Panc1 (cell line): ENCODE results near the gene MAD1L1. TPM values are rescaled to one million over a fixed set of nuclear protein-coding genes. Genes with fewer than 3 reads are reported as not detected.

Experiments
- ATAC-seq: fragments of 200-7000 bp; cut with Tn5 transposase; 2 replicates; pipeline ENCODE4 v1.9.1; 2020; ENCODE audit warnings: mild to moderate bottlenecking, moderate library complexity
- BruUV-seq: library from RNA; stranded (reverse); fragments of 400-500 nt; replicated peaks from 2 replicates; lab custom pipeline; 2021; lab: Mats Ljungman, UMichigan
- CTCF ChIA-PET: fragments of 300-600 bp; sonication (Branson Sonifier 250); formaldehyde crosslinking; loops from one replicate; lab custom pipeline; 2022; ENCODE audit warnings: antibody characterized with exemption; lab: Charles Lee
- POLR2A ChIA-PET: fragments of 300-600 bp; sonication (Branson Sonifier 250); formaldehyde crosslinking; loops from one replicate; lab custom pipeline; 2022; ENCODE audit warnings: antibody characterized with exemption; lab: Charles Lee
- DNase-seq: peaks from one replicate; pipeline ENCODE4 v3.0.0-alpha.2; 2010; ENCODE audit warnings: low read depth, low spot score
- H3K27ac ChIP-seq: 2 replicates; pipeline ENCODE4 v1.5.1; 2011; ENCODE audit warnings: mild to moderate bottlenecking, low read length, inconsistent platforms
- H3K27me3 ChIP-seq: fragments of 200-500 bp; sonication (Bioruptor generic); 2 replicates; pipeline ENCODE4 v1.6.0; 2014; ENCODE audit warnings: low read length, inconsistent platforms; ENCODE audit not compliant: control insufficient read depth, insufficient read depth
- H3K36me3 ChIP-seq: fragments of 200-500 bp; sonication (Bioruptor generic); 2 replicates; pipeline ENCODE4 v1.5.1; 2014; ENCODE audit warnings: inconsistent platforms, mild to moderate bottlenecking, low read length, moderate library complexity; ENCODE audit not compliant: control insufficient read depth, insufficient read depth
- H3K4me1 ChIP-seq: 2 replicates; pipeline ENCODE4 v1.5.1; 2011; ENCODE audit warnings: inconsistent platforms, mild to moderate bottlenecking, low read length, moderate library complexity; ENCODE audit not compliant: control insufficient read depth, insufficient read depth
- H3K4me3 ChIP-seq, 2 experiments: 2 replicates each; pipeline ENCODE4 v1.5.1; 2011 to 2012; ENCODE audit warnings: low read depth in 2 of 2, low read length in 2 of 2, mild to moderate bottlenecking in 2 of 2, inconsistent platforms in 1 of 2, moderate library complexity in 1 of 2
- H3K9me3 ChIP-seq: fragments of 200-500 bp; sonication (Bioruptor generic); 2 replicates; pipeline ENCODE4 v1.5.1; 2014; ENCODE audit warnings: low read depth, mild to moderate bottlenecking, inconsistent platforms, low read length, moderate library complexity; ENCODE audit not compliant: control insufficient read depth, insufficient read depth
- CTCF ChIP-seq: fragments of 450-650 bp; IDR thresholded peaks from 2 replicates; pipeline ENCODE4 v1.5.1; 2017; ENCODE audit warnings: mild to moderate bottlenecking
- POLR2AphosphoS5 ChIP-seq: IDR thresholded peaks from 2 replicates; pipeline ENCODE4 v1.6.1; 2012; ENCODE audit warnings: mild to moderate bottlenecking, low read depth, low read length, moderate library complexity
- REST ChIP-seq, 2 experiments: IDR thresholded peaks; 2 replicates each; pipeline ENCODE4 v1.6.1; 2011 to 2012; ENCODE audit warnings: low read depth in 2 of 2, control low read depth in 1 of 2, low read length in 1 of 2, mild to moderate bottlenecking in 1 of 2, moderate library complexity in 1 of 2; ENCODE audit not compliant: insufficient read depth in 1 of 2
- SIN3A ChIP-seq: IDR thresholded peaks from 2 replicates; pipeline ENCODE4 v1.6.1; 2012; ENCODE audit warnings: low read depth, mild to moderate bottlenecking, low read length, moderate library complexity, borderline replicate concordance; ENCODE audit not compliant: insufficient read depth
- TCF7L2 ChIP-seq: IDR thresholded peaks from 2 replicates; pipeline ENCODE4 v1.6.1; 2011; ENCODE audit warnings: mild to moderate bottlenecking, low read depth, low read length, inconsistent platforms
- in situ Hi-C: cut with HindIII; loops from 2 replicates; pipeline ENCODE4 v1.10.0; 2016; ENCODE audit warnings: low sequenced_read_pairs, low pct_unique_long_range_greater_than_20kb
- intact Hi-C: fragments of 100-400 bp; cut with micrococcal nuclease; formaldehyde crosslinking; loops from one replicate; pipeline ENCODE4 v1.10.0; 2022; ENCODE audit not compliant: unreplicated experiment
- total RNA-seq: library from RNA; stranded (reverse); gene quantifications from one replicate; pipeline ENCODE4 v1.2.1, GENCODE V29; 2021; ENCODE audit not compliant: unreplicated experiment

MAD1L1 gene
- total RNA-seq, 1 experiment from 2014 or later, result 70.8 TPM

GRCh38 chr7:2029211-2029905 lies 203.4 kb downstream of the MAD1L1 start:
- DNase-seq (no peak), ATAC-seq (no peak)
- TF ChIP-seq REST (IDR thresholded peaks at IDR 0.05; ENCODE audit: insufficient read depth in 1 of 2, low read depth in 2 of 2, low read length in 1 of 2), result no peak
- no peak for TF ChIP-seq SIN3A
- no peak for TF ChIP-seq POLR2AphosphoS5
- TF ChIP-seq CTCF, result no peak
- TF ChIP-seq TCF7L2, result no peak
- CTCF ChIA-PET, result no interaction called here
- Histone ChIP-seq H3K27ac (no peak overlapping the region), H3K4me3 (no peak overlapping the region), H3K27me3 (no peaks in the 10 kb centered on the region), H3K4me1 (no peaks in the 10 kb centered on the region), H3K36me3 (no peaks in the 10 kb centered on the region), H3K9me3 (peaks cover 47% of the 10 kb centered on the region)
- in situ Hi-C loops, result no loop called here
- intact Hi-C loops, result no loop called here
- BruUV-seq, result no TSS peak
- POLR2A ChIA-PET, result interaction anchor here (0.6 kb wide), 1 partner anchor 40 kb away, joined by 5 read pairs; no protein-coding TSS in a partner anchor

GRCh38 chr7:2028733-2029132 lies 204.0 kb downstream of the MAD1L1 start:
- Histone ChIP-seq H3K4me1 (no peaks in the 10 kb centered on the region), H3K9me3 (peaks cover 47% of the 10 kb centered on the region), H3K4me3 (no peak overlapping the region), H3K27me3 (no peaks in the 10 kb centered on the region), H3K27ac (no peak overlapping the region), H3K36me3 (no peaks in the 10 kb centered on the region)
- no peak for DNase-seq
- in situ Hi-C loops (no loop called here), intact Hi-C loops (no loop called here)
- ChIA-PET CTCF (no interaction called here), POLR2A (no interaction called here)
- TF ChIP-seq TCF7L2 (no peak), POLR2AphosphoS5 (no peak), SIN3A (no peak), CTCF (no peak)
- ATAC-seq, result no peak
- BruUV-seq, result no TSS peak
